Activated CD8-positive, alpha-beta T cell treated with anti-CD3 and anti-CD28 coated beads for 36 hours (primary cell): ENCODE results near the gene OR10AD1. TPM values are rescaled to one million over a fixed set of nuclear protein-coding genes. Genes with fewer than 3 reads are reported as not detected.
"Not testable (repeated sequence)": the region's sequence is repeated elsewhere in the genome, so short reads cannot be mapped to it uniquely, and the experiment has no call there.

Source experiments
- ATAC-seq: fragments of 200-7000 bp; cut with Tn5 transposase; one replicate; pipeline ENCODE4 v1.10.0; 2021; ENCODE audit warnings: mild to moderate bottlenecking, moderate library complexity
- CTCF ChIA-PET: fragments of 350-600 bp; sonication (Branson Sonifier 250); formaldehyde crosslinking; loops from one replicate; lab custom pipeline; 2021; ENCODE audit warnings: antibody characterized with exemption; lab: Charles Lee
- POLR2A ChIA-PET: fragments of 350-600 bp; sonication (Branson Sonifier 250); formaldehyde crosslinking; loops from one replicate; lab custom pipeline; 2021; ENCODE audit warnings: antibody characterized with exemption; lab: Charles Lee
- DNase-seq: peaks from one replicate; pipeline ENCODE4 v3.0.0-alpha.2; 2020
- H3K27ac Mint-ChIP-seq: one replicate; pipeline ENCODE4 v1.8.0; 2021; ENCODE audit warnings: mild to moderate bottlenecking, mixed read lengths
- H3K27me3 Mint-ChIP-seq: one replicate; pipeline ENCODE4 v1.8.0; 2021; ENCODE audit warnings: mixed read lengths
- H3K36me3 Mint-ChIP-seq: one replicate; pipeline ENCODE4 v1.8.0; 2021; ENCODE audit warnings: low read depth, mixed read lengths
- H3K4me1 Mint-ChIP-seq: one replicate; pipeline ENCODE4 v1.8.0; 2021; ENCODE audit warnings: low read depth, mixed read lengths
- H3K4me3 Mint-ChIP-seq: one replicate; pipeline ENCODE4 v1.8.0; 2021; ENCODE audit warnings: mild to moderate bottlenecking, moderate library complexity, mixed read lengths
- H3K9me3 Mint-ChIP-seq: one replicate; pipeline ENCODE4 v1.8.0; 2021; ENCODE audit warnings: mixed read lengths
- CTCF ChIP-seq: fragments of 200-600 bp; IDR thresholded peaks from one replicate; pipeline ENCODE4 v1.8.0; 2022; ENCODE audit warnings: antibody characterized with exemption, mild to moderate bottlenecking
- intact Hi-C: fragments of 100-400 bp; cut with micrococcal nuclease; formaldehyde crosslinking; loops from one replicate; pipeline ENCODE4 v1.10.0; 2022
- total RNA-seq, 2 experiments: library from RNA; stranded (reverse); gene quantifications; one replicate each; pipeline ENCODE4 v1.2.3, GENCODE V29; 2021

OR10AD1 gene
- total RNA-seq, 2 experiments from 2014 or later = not detected

- no peak for TF ChIP-seq CTCF
- H3K4me3 Mint-ChIP-seq = no peak overlapping the region
- POLR2A ChIA-PET = interaction anchor here (0.6 kb wide), 1 partner anchor 23 kb away, joined by 3 read pairs; no protein-coding TSS in a partner anchor
- no peak for ATAC-seq
- H3K36me3 Mint-ChIP-seq = no peaks in the 10 kb centered on the region
- peaks cover 5% of the 10 kb centered on the region for H3K27me3 Mint-ChIP-seq
- no peak for DNase-seq
- intact Hi-C loops = no loop called here
- H3K27ac Mint-ChIP-seq = no peak overlapping the region
- CTCF ChIA-PET = interaction anchor here (0.9 to 1.3 kb wide), 2 partner anchors 19 to 24 kb away, joined by 3 read pairs; no protein-coding TSS in a partner anchor
- H3K9me3 Mint-ChIP-seq = peaks cover under 1% of the 10 kb centered on the region
- H3K4me1 Mint-ChIP-seq = peaks cover 5% of the 10 kb centered on the region
Measured at GRCh38 chr12:48221645-48222044, 18.6 kb upstream of the OR10AD1 start.

DNA sequence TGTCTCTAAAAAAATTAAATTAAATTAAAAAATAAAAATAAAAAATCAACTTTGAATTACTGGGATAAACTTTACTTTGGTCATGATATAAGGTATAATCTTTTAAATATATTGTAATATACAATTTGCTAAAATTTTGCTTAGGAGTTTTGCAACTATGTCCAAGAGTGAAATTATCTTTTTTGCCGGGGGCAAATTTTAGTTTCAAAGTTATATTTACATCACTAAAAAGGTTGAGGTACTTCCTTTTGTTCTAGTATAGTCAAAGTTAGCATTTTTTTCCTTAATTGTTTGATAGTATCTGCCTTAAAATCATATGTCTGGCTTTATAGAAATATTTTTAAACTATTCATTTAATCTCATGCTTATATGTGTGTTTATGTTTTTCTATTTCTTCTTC lies 17.6 kb upstream of the OR10AD1 start:
- POLR2A ChIA-PET = no interaction called here
- peaks cover 5% of the 10 kb centered on the region for H3K4me1 Mint-ChIP-seq
- no peak for ATAC-seq
- DNase-seq = no peak
- no peaks in the 10 kb centered on the region for H3K9me3 Mint-ChIP-seq
- CTCF ChIA-PET = interaction anchor here (0.9 kb wide), 1 partner anchor 66 kb away, joined by 3 read pairs; no protein-coding TSS in a partner anchor
- H3K27ac Mint-ChIP-seq = no peak overlapping the region
- no peak overlapping the region for H3K4me3 Mint-ChIP-seq
- TF ChIP-seq CTCF = no peak
- peaks cover 2% of the 10 kb centered on the region for H3K27me3 Mint-ChIP-seq
- intact Hi-C loops = no loop called here
- no peaks in the 10 kb centered on the region for H3K36me3 Mint-ChIP-seq

DNA sequence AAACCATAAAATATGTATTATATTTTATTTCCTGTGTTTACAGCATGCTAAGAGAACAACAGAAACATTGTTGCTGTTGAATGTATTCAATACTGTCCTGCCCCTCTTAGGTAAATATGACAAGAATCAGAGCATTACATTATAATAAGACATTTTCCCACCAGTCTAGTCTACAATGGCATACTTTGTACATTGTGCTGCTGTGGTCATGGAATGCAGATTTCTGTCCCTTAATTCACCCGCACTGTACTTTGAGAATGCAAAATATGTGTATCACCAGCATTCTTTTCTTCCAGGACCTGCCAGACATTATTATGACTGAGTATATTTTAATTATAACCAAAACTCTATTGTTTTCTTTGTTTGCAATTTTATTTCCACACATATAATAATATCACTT lies 16.5 kb upstream of the OR10AD1 start:
- ATAC-seq (no peak), DNase-seq (no peak)
- Mint-ChIP-seq H3K4me3 (no peak overlapping the region), H3K27ac (no peak overlapping the region), H3K9me3 (no peaks in the 10 kb centered on the region), H3K36me3 (no peaks in the 10 kb centered on the region), H3K4me1 (peaks cover 5% of the 10 kb centered on the region), H3K27me3 (peaks cover 1% of the 10 kb centered on the region)
- intact Hi-C loops = no loop called here
- POLR2A ChIA-PET = no interaction called here
- no peak for TF ChIP-seq CTCF
- CTCF ChIA-PET = no interaction called here

DNA sequence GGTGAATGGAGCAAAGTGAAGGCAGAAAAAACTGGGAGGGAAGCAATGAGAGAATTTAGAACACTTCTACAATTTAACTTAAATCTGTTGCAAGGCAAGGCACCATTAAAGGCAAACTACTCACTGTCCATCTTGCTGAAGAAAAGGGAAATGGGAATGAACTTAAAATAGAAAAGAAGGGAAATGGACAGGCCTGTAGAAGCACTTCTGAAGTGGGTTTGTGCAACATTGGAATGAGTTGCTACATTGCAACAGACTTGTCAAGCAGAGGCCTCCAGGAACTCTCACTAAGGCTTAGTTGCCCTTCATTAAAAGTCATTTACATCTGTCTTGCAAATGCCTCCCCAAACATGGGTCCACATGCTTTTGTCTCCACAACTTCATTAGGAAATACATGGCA lies 13.7 kb upstream of the OR10AD1 start:
- Mint-ChIP-seq H3K4me3 (no peak overlapping the region), H3K27me3 (peaks cover 6% of the 10 kb centered on the region), H3K36me3 (no peaks in the 10 kb centered on the region), H3K9me3 (no peaks in the 10 kb centered on the region), H3K27ac (no peak overlapping the region), H3K4me1 (peaks cover 8% of the 10 kb centered on the region)
- POLR2A ChIA-PET = interaction anchor here (1.1 kb wide), 1 partner anchor 27 kb away, joined by 3 read pairs; no protein-coding TSS in a partner anchor
- TF ChIP-seq CTCF = no peak
- intact Hi-C loops = no loop called here
- ATAC-seq (no peak), DNase-seq (no peak)
- CTCF ChIA-PET = interaction anchor here (1.6 kb wide), 1 partner anchor 34 kb away, joined by 3 read pairs; the partner anchor contains the start of gene CCDC184

- H3K27ac Mint-ChIP-seq, DNase-seq, H3K27me3 Mint-ChIP-seq, H3K4me3 Mint-ChIP-seq, CTCF ChIA-PET, intact Hi-C loops, ATAC-seq, POLR2A ChIA-PET, H3K4me1 Mint-ChIP-seq: not testable (repeated sequence)
- Mint-ChIP-seq H3K9me3 (peaks cover 25% of the 10 kb centered on the region), H3K36me3 (peaks cover 24% of the 10 kb centered on the region)
Measured at GRCh38 chr12:48209495-48209894, 6.4 kb upstream of the OR10AD1 start.
